ENCODE data around the gene ZNF492. TPM values are rescaled to one million over a fixed set of nuclear protein-coding genes. Genes with fewer than 3 reads are reported as not detected.

Gene ZNF492
- total and polyA plus RNA-seq, 10 donors = 0.04 to 1.3 (median 0.73) TPM; not detected in 1

DNA sequence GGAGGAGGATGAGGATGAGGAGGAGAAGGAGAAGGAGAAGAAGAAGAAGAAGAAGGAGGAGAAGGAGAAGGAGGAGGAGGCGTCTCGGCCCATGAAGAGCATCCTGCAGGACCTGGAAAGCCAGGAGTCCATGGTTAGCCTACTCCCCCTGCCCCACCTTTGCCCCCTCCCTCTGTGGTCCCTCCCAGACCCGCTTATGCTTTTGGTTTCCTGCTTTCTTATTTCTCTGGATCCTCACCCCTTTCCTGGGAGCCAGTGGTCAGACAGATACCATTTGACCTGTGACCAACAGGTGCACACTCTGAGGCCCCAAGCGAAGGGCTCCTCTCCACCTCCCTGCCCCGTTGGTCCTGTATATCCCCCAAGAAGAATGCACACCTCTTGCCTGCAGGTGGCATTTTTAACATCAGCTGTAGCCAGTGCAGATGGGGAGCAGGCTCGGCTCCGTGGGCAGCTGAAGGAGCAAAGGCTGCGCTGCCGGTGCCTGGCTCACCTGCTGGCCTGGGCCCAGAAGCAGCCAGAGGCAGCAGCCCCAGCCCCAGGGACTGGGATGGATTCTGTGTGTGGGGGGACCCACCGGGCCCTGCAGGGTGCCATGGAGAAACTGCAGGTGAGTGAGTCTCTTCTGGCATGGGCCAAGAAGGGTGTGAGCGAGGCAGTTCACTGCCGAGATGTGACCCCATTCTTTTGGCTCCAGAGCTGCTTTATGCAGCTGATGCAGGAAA lies 32.1 kb upstream of the ZNF492 start:
- no peak for DNase-seq
- TF ChIP-seq POLR2AphosphoS5 (IDR thresholded peaks at IDR 0.05) (no peak), POLR2A (IDR thresholded peaks at IDR 0.05) (no peak)
- TF ChIP-seq, protein P1, sequence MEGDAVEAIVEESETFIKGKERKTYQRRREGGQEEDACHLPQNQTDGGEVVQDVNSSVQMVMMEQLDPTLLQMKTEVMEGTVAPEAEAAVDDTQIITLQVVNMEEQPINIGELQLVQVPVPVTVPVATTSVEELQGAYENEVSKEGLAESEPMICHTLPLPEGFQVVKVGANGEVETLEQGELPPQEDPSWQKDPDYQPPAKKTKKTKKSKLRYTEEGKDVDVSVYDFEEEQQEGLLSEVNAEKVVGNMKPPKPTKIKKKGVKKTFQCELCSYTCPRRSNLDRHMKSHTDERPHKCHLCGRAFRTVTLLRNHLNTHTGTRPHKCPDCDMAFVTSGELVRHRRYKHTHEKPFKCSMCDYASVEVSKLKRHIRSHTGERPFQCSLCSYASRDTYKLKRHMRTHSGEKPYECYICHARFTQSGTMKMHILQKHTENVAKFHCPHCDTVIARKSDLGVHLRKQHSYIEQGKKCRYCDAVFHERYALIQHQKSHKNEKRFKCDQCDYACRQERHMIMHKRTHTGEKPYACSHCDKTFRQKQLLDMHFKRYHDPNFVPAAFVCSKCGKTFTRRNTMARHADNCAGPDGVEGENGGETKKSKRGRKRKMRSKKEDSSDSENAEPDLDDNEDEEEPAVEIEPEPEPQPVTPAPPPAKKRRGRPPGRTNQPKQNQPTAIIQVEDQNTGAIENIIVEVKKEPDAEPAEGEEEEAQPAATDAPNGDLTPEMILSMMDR (IDR thresholded peaks at IDR 0.05 in 8 of 11, conservative IDR thresholded peaks at IDR 0.05 in 3 of 11) = no peak
- intact Hi-C loops (cut with DNase I; ENCODE audit: low total_unique reads) = no loop called here
- peaks cover 0 to 100% (median 54%) of the 10 kb centered on the region in 8 donors for H3K9me3 ChIP-seq
- H3K27me3 ChIP-seq (replicated peaks in 1 of 7) = peaks cover 0 to 6% (median 0%) of the 10 kb centered on the region in 7 donors
- no peaks in the 10 kb centered on the region for H3K36me3 ChIP-seq
- H3K27ac ChIP-seq = no peak overlapping the region
- WGBS, 5 donors = 74 to 90% (median 83%) methylated on average over 11 to 12 of the region's 12 CpGs
- H3K4me3 ChIP-seq = no peak overlapping the region
- H3K4me1 ChIP-seq = no peaks in the 10 kb centered on the region

DNA sequence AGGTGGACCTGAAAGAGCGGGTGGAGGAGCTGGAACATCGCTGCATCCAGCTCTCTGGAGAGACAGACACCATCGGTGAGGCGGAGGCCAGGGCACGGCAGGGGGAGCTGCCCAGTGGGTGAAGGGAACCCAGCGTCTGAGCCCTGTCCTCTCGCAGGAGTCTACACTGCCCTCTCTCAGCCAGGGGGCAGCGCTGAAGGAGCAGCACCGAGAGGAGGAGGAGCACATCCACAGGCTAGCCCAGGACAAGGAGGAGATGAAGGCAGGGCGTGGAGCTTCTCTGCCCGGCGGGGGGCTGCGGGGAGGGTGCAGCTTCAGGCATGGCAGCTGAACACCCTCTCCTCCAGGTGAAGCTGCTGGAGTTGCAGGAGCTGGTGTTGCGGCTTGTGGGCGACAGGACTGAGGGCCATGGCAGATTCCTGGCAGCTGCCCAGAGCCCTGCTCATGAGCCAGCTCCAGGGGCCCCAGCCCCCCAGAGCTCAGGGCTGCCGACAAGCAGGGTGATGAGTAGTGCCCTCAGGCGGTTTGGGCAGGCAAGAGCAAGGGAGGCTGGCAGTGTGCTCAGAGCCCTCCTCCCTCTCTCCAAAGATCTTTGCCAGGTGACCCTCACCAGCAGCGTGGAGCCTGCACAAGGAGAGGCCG lies 31.4 kb upstream of the ZNF492 start:
- H3K27ac ChIP-seq = no peak overlapping the region
- no peaks in the 10 kb centered on the region for H3K4me1 ChIP-seq
- no peak for TF ChIP-seq POLR2AphosphoS5 (IDR thresholded peaks at IDR 0.05)
- TF ChIP-seq, protein P1 (IDR thresholded peaks at IDR 0.05 in 8 of 11, conservative IDR thresholded peaks at IDR 0.05 in 3 of 11) = no peak
- no peak for TF ChIP-seq POLR2A (IDR thresholded peaks at IDR 0.05)
- DNase-seq = no peak
- H3K4me3 ChIP-seq = no peak overlapping the region
- H3K9me3 ChIP-seq = peaks cover 0 to 100% (median 52%) of the 10 kb centered on the region in 8 donors
- intact Hi-C loops (cut with DNase I; ENCODE audit: low total_unique reads) = no loop called here
- H3K27me3 ChIP-seq (replicated peaks in 1 of 7) = peaks cover 0 to 6% (median 0%) of the 10 kb centered on the region in 7 donors
- H3K36me3 ChIP-seq = no peaks in the 10 kb centered on the region
- WGBS, 5 donors = 61 to 74% (median 66%) methylated on average over 15 to 19 of the region's 19 CpGs

DNA sequence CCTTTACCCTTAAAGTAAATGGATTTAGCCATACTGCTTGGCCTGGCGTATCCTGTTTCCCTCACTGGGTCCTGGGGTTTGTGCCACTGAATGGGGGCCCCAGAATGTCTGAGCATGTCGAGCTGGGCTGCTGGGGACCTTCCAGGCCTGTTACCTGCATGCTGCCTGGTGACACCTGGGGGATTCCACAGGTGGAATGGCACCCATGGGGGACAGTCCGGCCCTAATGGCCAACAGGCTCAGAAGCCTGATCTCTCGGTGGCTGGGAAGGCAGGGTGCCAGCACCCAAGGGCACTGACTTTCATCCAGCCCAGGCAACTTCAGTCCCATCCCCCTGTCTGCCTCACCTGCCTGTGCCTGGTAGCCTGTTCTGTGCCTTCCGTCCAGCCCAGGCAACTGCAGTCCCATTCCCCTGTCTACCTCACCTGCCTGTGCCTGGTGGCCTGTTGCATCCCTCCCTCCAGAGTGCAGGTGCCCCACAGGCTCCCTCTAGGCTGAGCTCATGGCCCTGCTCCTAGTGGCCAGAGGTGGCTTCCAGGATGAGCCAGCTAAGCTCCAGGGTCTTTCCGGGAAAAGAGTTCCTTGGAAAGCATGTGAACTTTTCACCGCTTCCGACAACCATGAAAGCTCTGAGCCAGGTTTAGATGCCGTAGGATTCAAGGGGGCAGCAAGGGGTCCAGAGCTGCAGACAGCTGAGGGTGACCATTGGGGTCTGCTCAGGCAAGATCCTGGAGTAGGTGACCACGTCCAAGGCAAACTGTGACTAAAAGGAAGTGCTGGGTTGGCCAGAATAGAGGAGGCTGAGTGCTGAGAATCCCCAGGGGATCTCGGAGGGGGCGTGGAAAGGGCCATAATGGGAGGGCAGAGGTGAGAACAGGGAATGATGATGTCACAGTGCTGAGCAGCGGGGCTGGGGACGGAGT lies 30.3 kb upstream of the ZNF492 start:
- peaks cover 0 to 99% (median 50%) of the 10 kb centered on the region in 8 donors for H3K9me3 ChIP-seq
- H3K27ac ChIP-seq = no peak overlapping the region
- no peaks in the 10 kb centered on the region for H3K36me3 ChIP-seq
- intact Hi-C loops (cut with DNase I; ENCODE audit: low total_unique reads) = no loop called here
- peaks cover 0 to 6% (median 0%) of the 10 kb centered on the region in 7 donors for H3K27me3 ChIP-seq (replicated peaks in 1 of 7)
- 67 to 78% (median 71%) methylated on average over 12 to 14 of the region's 14 CpGs for WGBS, 5 donors
- no peaks in the 10 kb centered on the region for H3K4me1 ChIP-seq
- no peak overlapping the region for H3K4me3 ChIP-seq
- DNase-seq = no peak
- TF ChIP-seq, protein P1 (IDR thresholded peaks at IDR 0.05 in 8 of 11, conservative IDR thresholded peaks at IDR 0.05 in 3 of 11) = no peak
